HG03060 (cell line): ENCODE results near the gene UTRN.

Experiments
- ATAC-seq: cut with Tn5 transposase; IDR thresholded peaks from one replicate; pipeline ENCODE4 v1.9.1; 2021; ENCODE audit warnings: low read depth, moderate number of reproducible peaks; ENCODE audit not compliant: unreplicated experiment

Gene UTRN

GRCh38 chr6:144279484-144280150 lies 5.5 kb upstream of the UTRN start:
- ATAC-seq = no peak

DNA sequence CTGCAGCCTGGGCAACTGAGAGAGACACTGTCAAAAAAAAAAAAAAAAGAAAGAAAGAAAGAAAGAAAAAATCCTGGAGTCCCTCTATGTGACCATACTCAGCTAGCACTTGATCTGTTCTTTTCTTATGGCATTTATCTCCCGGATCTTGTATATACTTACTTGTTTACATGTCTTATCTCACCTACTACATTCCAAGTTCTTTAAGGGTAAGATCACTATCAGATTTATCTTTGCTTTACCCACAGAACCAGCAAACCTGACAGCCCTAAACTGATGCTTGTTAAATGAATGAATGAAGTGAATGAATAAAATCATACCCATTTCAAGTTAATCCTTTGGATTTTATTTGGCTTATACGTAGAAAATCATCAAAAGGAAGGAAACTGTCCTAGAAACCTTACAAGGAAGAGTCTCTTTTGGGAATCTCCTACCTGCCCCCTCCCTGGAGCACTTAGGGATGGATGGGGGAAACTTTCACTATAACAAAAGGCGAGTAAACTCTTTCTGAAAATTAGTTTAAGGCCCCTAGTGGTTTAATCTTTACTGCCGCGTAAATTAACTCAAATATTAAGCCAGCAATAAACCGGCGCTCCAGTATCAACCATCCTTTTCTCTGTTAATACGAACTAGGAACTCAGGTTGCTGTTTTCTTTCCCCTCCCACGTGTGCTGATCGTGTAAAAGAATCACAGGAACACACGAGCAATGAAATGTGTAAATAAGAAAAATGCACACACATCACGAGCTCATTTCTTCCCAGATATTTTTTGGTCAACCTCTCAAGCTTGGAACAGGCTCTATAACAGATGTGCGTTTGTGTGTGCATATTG lies 1.3 kb upstream of the UTRN start:
- no peak for ATAC-seq

DNA sequence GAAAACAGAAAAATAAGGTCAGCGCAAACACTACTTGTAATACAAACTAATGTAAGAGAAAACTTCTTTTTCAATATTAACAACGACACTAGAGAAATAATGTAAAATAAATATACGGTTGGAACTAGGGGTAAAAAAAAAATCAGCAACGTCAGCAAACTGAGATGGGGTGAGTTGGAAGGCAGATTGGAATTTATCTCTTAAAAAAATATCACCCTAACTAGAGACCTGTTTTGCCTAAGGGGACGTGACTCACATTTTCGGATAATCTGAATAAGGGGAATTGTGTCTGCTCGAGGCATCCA lies 705 bp upstream of the UTRN start:
- ATAC-seq = no peak

- no peak for ATAC-seq
These were observed 338 bp downstream of the UTRN start for GRCh38 chr6:144285548-144285797.

DNA sequence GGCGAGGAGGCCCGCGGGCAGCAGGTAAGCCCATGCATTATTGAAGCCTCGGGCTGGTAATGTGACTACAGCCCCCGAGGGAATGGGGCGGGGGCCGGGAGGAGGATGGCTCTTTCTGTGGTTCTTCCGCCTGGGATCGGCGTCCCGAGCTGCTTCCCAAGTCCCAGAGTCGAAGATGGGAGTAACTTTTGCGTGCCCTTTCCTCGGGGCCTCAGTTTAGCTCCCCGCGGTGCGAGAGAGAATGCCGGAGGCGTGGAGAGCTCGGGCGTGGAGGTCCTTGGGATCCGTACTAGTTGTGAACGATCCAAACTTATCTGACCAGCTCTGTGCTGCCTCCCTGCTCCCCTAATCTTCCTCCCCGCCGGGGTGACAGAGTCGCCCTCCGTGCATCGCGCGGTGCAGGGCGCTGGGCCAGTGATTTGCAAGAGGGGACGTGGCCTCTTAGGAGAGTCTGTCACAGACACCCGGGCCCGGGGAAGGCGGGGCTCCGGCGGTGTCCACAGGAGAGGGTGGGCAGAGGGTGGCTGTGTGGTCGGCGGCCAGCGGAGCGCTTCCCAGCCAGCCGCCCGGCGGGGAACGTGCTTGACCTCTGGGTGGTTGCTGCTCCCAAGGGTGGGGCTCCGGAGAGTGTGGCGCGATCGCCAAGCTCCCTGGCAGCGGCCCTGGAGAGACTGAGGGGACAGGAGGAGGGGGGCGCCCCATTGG lies 815 bp downstream of the UTRN start:
- no peak for ATAC-seq

GRCh38 chr6:144286503-144287393 lies 1.6 kb downstream of the UTRN start:
- ATAC-seq = no peak

- no peak for ATAC-seq
These were observed 3.9 kb downstream of the UTRN start for GRCh38 chr6:144289006-144289405.

- ATAC-seq = no peak
These were observed 7.2 kb downstream of the UTRN start for GRCh38 chr6:144292372-144292771.

GRCh38 chr6:144294016-144294415 lies 8.9 kb downstream of the UTRN start:
- no peak for ATAC-seq

DNA sequence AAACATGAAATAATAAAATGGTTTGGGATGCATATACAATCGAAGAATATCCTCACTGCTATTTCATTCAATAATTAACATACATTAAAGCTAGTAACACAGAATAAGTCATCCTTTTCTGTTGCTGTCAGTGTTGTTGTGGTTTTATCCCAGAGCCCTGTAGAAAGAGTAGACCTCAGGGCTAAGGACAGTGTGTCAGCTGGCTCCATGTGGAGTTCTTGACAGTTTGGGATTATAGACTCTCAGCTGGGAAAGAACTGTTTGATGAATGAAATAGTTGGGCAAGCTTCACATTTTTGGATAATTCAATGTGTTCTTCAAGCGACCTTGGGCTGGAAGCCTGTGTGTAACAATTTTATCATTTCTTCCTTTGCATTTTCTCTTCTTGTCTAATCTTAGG lies 10.1 kb downstream of the UTRN start:
- no peak for ATAC-seq

GRCh38 chr6:144295981-144296767 lies 11.0 kb downstream of the UTRN start:
- ATAC-seq = no peak

GRCh38 chr6:144296973-144297372 lies 11.8 kb downstream of the UTRN start:
- no peak for ATAC-seq

DNA sequence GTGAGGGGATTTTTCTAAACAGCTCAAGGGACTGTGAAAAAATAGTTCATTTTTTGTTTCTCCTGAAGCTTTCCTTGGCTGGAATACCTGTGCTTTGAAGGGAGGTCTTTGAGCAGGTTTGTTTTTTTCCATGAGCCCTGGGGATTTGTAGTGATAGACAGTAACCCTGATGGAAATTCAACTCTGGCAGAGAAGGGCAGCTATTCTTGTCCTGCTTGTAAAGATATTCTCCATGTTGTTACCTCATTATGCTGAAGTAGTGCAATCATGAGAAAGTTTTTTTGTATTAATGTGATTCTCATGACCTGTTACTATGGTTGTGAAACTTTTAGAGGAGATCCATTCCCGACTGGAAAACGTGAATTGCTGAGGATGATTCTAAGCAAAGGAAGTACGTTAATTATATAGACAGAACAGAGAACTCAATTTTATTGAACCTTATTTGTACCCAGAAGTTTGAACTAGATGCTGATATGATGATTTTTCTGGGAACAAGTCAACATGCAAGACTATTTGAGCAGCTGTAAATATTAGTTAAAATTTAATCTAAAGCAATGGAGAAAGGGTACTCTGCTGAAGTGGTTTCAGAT lies 12.5 kb downstream of the UTRN start:
- ATAC-seq = no peak

- no peak for ATAC-seq
These were observed 13.1 kb downstream of the UTRN start for GRCh38 chr6:144298194-144298593.

- ATAC-seq = no peak
These were observed 13.8 kb downstream of the UTRN start for GRCh38 chr6:144298916-144299315.

GRCh38 chr6:144302701-144303372 lies 17.7 kb downstream of the UTRN start:
- ATAC-seq = no peak

DNA sequence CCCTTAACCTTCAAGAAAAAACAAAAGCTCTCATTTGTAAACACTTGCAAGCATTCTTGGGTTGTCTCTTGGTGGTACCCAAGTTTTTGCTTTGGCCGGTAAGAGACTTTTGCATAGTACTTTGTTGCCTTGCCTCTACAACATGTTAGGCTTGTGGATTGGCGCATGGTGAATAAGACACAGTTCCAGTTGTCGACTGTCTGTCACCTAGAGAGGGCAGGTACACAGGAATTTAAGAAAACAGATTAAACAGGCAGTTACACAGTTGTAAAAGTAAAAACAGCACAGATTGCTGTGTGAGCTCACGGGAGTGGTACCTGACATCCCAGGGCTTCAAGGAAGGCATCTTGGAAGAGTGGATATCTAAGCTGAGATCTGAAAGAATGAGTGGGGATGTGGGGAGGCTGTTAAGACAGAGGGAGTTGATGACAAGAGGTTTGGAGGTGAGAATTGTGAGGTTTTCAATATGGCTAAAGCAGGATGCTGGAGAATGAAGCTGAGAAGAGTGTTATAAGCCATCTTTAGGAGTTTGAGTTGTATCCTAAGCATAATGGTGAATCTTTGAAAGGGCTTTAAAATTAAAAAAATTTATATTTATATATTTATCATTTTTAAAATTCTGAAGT lies 19.2 kb downstream of the UTRN start:
- ATAC-seq = no peak

- ATAC-seq = no peak
These were observed 20.4 kb downstream of the UTRN start for GRCh38 chr6:144305567-144305966.

- peak; percentile 64 for ATAC-seq
These were observed 20.9 kb downstream of the UTRN start for GRCh38 chr6:144305985-144306384.
